K562 (cell line): ENCODE measurements around the gene CMTM1. TPM values are rescaled to one million over a fixed set of nuclear protein-coding genes. Genes with fewer than 3 reads are reported as not detected.

Experiments
- DDX20 ChIP-seq: fragments of 450-650 bp; IDR thresholded peaks from 2 replicates; pipeline ENCODE4 v1.6.1; 2016; ENCODE audit warnings: missing genetic modification characterization, low read depth, mild to moderate bottlenecking, missing compliant biosample characterization, moderate library complexity
- DPF2 ChIP-seq: fragments of 450-650 bp; IDR thresholded peaks from 2 replicates; pipeline ENCODE4 v1.6.1; 2016
- EHMT2 ChIP-seq: fragments of 450-650 bp; IDR thresholded peaks from 2 replicates; pipeline ENCODE4 v1.6.1; 2018; ENCODE audit warnings: antibody characterized with exemption
- GTF2A2 ChIP-seq: IDR thresholded peaks from 2 replicates; pipeline ENCODE4 v1.6.1; 2016; ENCODE audit warnings: mild to moderate bottlenecking, missing genetic modification characterization, missing compliant biosample characterization
- HDGF ChIP-seq: fragments of 450-650 bp; IDR thresholded peaks from 2 replicates; pipeline ENCODE4 v1.6.1; 2016
- ID3 ChIP-seq, 2 experiments: fragments of 250-450 bp in 1 of 2; fragments of 450-650 bp in 1 of 2; sonication (Bioruptor Pico) in 1 of 2; IDR thresholded peaks; 2 replicates each; pipeline versions ENCODE4 v1.6.1 to v1.8.0; 2016 to 2021; ENCODE audit warnings: mild to moderate bottlenecking in 2 of 2, moderate library complexity in 2 of 2, missing compliant biosample characterization in 1 of 2, missing genetic modification characterization in 1 of 2
- PRDM10 ChIP-seq: fragments of 450-650 bp; IDR thresholded peaks from 2 replicates; pipeline ENCODE4 v1.6.1; 2018; ENCODE audit not compliant: partially characterized antibody
- SMAD4 ChIP-seq: fragments of 250-450 bp; sonication (Bioruptor Pico); conservative IDR thresholded peaks from 2 replicates; pipeline ENCODE4 v1.8.0; 2021; ENCODE audit warnings: inconsistent platforms, mild to moderate bottlenecking, moderate library complexity
- TAF9B ChIP-seq: fragments of 450-650 bp; IDR thresholded peaks from 2 replicates; pipeline ENCODE4 v1.6.1; 2018; ENCODE audit warnings: mild to moderate bottlenecking; ENCODE audit not compliant: partially characterized antibody
- TEAD2 ChIP-seq: fragments of 450-650 bp; IDR thresholded peaks from 2 replicates; pipeline ENCODE4 v1.6.1; 2016; ENCODE audit warnings: missing genetic modification characterization, control low read depth, missing compliant biosample characterization
- ZBTB26 ChIP-seq: fragments of 450-650 bp; formaldehyde crosslinking; IDR thresholded peaks from 2 replicates; pipeline ENCODE4 v1.4.0; 2022; ENCODE audit warnings: missing genetic modification characterization
- ZBTB34 ChIP-seq: fragments of 250-450 bp; sonication (Bioruptor Pico); IDR thresholded peaks from 2 replicates; pipeline ENCODE4 v1.8.0; 2021; ENCODE audit warnings: mild to moderate bottlenecking, moderate library complexity
- ZNF134 ChIP-seq: fragments of 250-450 bp; sonication (Bioruptor Pico); conservative IDR thresholded peaks from 2 replicates; pipeline ENCODE4 v1.4.0; 2020
- ZNF76 ChIP-seq: fragments of 250-450 bp; sonication (Bioruptor Pico); IDR thresholded peaks from 2 replicates; pipeline ENCODE4 v1.4.0; 2020; ENCODE audit warnings: mild to moderate bottlenecking, moderate library complexity, borderline replicate concordance
- ZNF766 ChIP-seq: fragments of 200-800 bp; sonication (Bioruptor generic); conservative IDR thresholded peaks from 2 replicates; pipeline ENCODE4 v1.6.1; 2016; ENCODE audit warnings: missing genetic modification characterization, missing compliant biosample characterization
- polyA plus RNA-seq, 8 experiments: library from polyadenylated mRNA; depleted of rRNA in 4 of 8; stranded (reverse) in 5 of 8; unstranded in 3 of 8; fragments of >200 nt; fragmentation: Nextera tagmentation in 2 of 8; fragmentation: Illumina TruSeq in 1 of 8; extraction: Ambion mirVana in 2 of 8; extraction: Trizol in 1 of 8; gene quantifications; 2 replicates each; pipeline versions ENCODE4 v1.2.1 to v1.2.3, GENCODE V29; 2011 to 2014; ENCODE audit warnings: inconsistent platforms in 1 of 8, missing spikeins in 1 of 8
- total RNA-seq, 7 experiments: library from RNA; depleted of rRNA in 6 of 7; stranded (reverse); fragments of >200 nt in 6 of 7; fragmentation: Illumina TruSeq in 2 of 7; extraction: Trizol in 2 of 7; gene quantifications; 2 replicates each; pipeline versions ENCODE4 v1.2.1 to v1.2.3, GENCODE V29; 2011 to 2021; ENCODE audit warnings: low replicate concordance in 1 of 7
- TF ChIP-seq, protein P1 (sequence below): fragments of 250-450 bp; sonication (Bioruptor Pico); IDR thresholded peaks from 2 replicates; pipeline ENCODE4 v1.4.0; 2020; ENCODE audit warnings: mild to moderate bottlenecking, moderate library complexity

The CMTM1 gene
- total and polyA plus RNA-seq, 9 of the 15 experiments (the other 6 are each of a cell fraction or from before 2014, with no cell fraction given): 0.25 to 2.6 (median 1.1) TPM; not detected in 2

GRCh38 chr16:66603537-66604375 lies 37.5 kb downstream of the CMTM1 start (continued):
- TF ChIP-seq PRDM10 (peak; percentile 13), ZNF134 (peak; percentile 62; the same call in 1 of the 2 replicates), EHMT2 (peak; percentile 30; the same call in 1 of the 2 replicates), DDX20 (peak; percentile 77; the same call in 1 of the 2 replicates), ZNF76 (CRISPR knock-in tag) (peak; percentile 80; the same call in 1 of the 2 replicates), TEAD2 (tag) (peak; percentile 21; the same call in 1 of the 2 replicates), DPF2 (peak; percentile 64; the same call in 1 of the 2 replicates), GTF2A2 (tag) (peak; percentile 82), SMAD4 (CRISPR knock-in tag) (peak; percentile 91), ZNF766 (CRISPR knock-in tag) (peak; percentile 78), ID3 (CRISPR knock-in tag; IDR thresholded peaks at IDR 0.05) (peak; percentile 75; the same call in 1 of the 2 replicates), ID3 (tag; IDR thresholded peaks at IDR 0.05) (peak; percentile 95), HDGF (peak; percentile 91; the same call in 1 of the 2 replicates), TAF9B (no peak), ZBTB34 (CRISPR knock-in tag) (peak; percentile 62; the same call in 1 of the 2 replicates), ZBTB26 (no peak)
- TF ChIP-seq, protein P1, sequence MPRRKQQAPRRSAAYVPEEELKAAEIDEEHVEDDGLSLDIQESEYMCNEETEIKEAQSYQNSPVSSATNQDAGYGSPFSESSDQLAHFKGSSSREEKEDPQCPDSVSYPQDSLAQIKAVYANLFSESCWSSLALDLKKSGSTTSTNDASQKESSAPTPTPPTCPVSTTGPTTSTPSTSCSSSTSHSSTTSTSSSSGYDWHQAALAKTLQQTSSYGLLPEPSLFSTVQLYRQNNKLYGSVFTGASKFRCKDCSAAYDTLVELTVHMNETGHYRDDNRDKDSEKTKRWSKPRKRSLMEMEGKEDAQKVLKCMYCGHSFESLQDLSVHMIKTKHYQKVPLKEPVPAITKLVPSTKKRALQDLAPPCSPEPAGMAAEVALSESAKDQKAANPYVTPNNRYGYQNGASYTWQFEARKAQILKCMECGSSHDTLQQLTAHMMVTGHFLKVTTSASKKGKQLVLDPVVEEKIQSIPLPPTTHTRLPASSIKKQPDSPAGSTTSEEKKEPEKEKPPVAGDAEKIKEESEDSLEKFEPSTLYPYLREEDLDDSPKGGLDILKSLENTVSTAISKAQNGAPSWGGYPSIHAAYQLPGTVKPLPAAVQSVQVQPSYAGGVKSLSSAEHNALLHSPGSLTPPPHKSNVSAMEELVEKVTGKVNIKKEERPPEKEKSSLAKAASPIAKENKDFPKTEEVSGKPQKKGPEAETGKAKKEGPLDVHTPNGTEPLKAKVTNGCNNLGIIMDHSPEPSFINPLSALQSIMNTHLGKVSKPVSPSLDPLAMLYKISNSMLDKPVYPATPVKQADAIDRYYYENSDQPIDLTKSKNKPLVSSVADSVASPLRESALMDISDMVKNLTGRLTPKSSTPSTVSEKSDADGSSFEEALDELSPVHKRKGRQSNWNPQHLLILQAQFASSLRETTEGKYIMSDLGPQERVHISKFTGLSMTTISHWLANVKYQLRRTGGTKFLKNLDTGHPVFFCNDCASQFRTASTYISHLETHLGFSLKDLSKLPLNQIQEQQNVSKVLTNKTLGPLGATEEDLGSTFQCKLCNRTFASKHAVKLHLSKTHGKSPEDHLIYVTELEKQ (CRISPR knock-in tag): peak; percentile 79; the same call in 1 of the 2 replicates
